A673 (cell line): ENCODE measurements around the gene PDGFA.

Experiments used
- CTCF ChIP-seq: fragments of 300-800, 200-600 bp; sonication (generic); conservative IDR thresholded peaks from 2 replicates; pipeline ENCODE4 v1.5.1; 2017; ENCODE audit warnings: low read depth, mild to moderate bottlenecking, antibody characterized with exemption, low read length, moderate library complexity, mixed read lengths
- EZH2 ChIP-seq: fragments of 200-600 bp; sonication (generic); IDR thresholded peaks from 2 replicates; pipeline ENCODE4 v1.6.1; 2017; ENCODE audit warnings: borderline replicate concordance, low read depth, mild to moderate bottlenecking, mixed read lengths, antibody characterized with exemption, low read length; ENCODE audit not compliant: poor library complexity, severe bottlenecking

DNA sequence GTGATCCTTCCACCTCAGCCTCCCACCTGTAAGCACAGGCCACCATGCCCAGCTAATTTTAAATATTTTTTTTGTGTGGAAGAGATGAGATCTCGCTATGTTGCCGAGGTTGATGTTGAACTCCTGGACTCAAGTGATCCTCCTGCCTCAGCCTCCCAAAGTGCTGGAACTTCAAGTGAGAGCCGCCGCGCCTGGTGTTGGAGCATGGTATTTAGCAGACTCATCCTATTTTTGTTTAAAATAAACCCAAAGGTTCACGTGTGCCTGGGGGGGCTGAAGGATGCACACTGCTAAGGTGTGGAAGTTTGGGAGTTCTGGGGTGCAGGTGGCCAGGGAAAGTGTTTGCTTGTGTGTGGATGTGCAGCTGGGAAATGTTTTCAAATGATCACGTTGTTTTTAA lies 18.1 kb downstream of the PDGFA start:
- TF ChIP-seq CTCF (no peak), EZH2 (no peak)
